Activated gamma-delta T cell (primary cell): Measurements from ENCODE around the gene HEG1.

Experiments used
- DNase-seq: peaks from one replicate; lab custom pipeline; 2025; lab: John Stamatoyannopoulos, UW

Gene HEG1

DNA sequence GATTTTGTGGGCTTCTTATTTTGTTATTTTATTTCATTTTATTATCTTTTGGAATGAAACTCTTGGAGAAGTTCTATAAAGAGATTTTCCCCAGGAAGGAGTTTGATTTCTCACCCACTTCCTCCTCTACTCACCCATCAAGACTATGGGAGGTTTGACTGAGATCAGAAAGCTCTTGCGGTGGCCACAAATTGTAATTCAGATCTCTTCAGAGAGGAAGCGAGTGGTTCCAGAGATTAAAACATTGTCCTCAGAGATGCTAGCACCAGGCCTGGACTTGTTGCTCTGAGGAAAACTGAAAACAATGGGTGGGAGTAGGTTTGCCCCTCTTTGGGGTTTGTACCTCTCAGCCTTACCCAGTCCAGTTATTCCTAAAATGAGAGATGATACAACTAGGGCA is 113.2 kb downstream of the HEG1 start:
- no peak for DNase-seq

DNA sequence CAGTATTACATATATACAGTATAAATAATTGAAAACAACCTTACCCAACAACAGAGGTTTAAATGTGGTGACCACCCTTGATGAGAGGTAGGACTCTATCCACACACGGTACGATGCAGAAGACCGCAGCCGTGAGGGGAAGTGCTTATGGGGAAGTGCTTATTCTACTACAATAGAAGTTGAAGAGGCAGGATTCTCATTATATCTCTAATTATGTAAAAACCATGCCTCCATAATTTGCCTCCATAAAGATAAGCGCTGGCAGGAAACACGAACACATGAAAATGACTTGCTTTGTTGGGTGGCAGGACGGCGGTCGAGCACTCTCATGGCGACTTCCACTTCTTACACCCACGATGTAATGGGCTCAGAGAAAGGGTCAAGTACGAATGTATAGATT is 114.0 kb downstream of the HEG1 start:
- DNase-seq = no peak

DNA sequence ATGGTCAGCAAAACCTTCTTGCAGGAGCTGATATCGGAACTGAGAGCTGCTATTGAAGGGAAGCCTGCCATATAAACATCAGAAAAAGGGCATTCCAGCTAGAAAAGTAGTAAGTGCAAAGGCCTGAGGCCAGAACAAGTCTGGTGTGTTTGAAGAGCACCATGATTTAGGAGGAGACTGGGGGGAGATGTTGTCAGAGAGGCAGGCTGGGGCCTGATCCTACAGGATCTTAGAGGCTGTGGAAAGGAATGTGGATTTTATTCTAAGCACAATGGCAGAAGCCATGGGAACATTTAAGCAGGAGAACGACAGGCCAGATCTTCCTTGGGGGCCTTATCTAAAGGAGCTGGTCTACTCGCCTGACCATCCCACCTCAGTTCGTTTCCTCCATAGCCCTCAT is 116.1 kb downstream of the HEG1 start:
- DNase-seq = no peak

DNA sequence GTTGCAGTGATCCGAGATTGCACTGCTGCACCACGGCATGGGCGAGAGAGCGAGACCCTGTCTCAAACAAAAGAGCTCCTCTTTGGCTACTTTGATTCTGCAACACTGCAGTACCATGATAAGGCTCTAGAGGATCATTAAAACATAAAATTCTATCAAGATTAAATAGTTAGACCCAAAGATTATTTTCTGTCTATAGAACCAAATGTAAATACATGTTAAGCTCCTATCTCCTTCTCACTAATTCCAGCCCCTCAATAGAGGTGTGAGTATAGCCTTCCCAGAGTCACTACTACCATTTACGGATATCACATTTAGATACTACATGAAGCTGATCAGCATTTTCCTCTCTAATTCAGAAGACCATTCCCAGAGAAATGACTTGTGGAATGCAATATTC is 116.9 kb downstream of the HEG1 start:
- no peak for DNase-seq

DNA sequence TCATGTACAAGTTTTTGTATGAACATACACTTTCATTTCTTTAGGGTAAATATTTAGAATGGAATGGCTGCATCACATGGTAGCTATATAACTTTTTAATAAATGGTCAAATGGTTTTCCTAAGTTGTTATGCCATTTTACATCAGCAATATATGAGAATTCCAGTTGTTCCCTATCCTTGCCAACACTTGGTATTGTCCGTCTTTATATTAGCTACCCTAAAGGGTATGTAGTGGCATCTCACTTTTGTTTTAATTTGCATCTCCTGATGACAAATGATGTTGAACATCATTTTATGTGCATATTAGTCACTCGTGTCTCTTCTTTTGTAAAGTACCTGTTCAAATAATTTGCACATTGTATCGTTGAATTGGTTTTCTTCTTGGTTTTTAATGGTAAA is 118.7 kb downstream of the HEG1 start:
- DNase-seq = no peak

DNA sequence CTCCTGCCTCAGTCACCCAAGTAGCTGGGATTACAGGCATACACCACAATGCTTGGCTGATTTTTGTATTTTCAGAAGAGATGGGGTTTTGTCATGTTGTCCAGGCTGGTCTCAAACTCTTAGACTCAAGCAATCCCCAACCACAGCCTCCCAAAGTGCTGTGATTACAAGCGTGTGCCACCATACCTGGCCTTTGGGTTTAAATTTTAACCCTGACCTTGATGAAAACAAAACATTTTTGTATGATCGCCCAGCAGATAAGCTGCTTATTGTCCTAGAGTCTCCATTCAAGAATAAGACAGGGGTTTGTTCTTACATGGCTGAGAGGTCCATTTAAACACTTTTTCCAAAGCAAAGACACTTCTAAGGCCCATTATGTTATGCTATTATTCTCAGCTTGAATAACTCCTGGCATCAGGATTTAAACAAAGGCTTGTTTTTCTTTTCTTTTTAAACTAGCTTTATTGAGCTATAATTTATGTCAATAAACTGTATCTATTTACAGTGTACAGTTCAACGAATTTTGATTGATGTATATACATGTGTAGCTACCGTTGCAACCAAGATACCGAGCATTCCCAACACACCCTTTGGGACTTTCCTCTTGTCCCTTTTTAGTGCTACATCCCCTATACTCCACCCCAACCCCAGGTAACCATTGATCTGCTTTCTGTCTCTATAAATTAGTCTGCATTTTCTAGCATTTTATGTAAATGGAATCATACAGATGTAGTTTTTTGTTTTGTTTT is 119.8 kb downstream of the HEG1 start:
- no peak for DNase-seq

DNA sequence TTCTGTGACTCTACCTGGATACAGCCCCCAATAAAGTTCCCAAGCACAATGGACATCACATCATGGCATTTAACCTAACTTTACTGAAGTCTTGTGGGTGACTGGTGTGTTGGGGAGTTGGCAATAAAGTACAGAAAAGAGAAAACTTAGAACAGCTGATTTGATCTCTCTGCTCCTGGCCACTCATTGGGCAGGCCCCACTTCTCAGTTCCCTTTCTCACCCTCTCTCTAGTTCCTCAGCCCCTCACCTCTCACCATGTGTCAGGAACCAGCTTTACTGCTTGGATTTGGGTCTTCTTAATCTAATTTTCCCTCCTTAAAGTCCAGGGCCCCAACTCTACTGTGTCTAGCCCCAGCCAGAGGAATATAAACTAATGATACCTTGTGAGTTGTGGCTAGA is 120.5 kb downstream of the HEG1 start:
- no peak for DNase-seq

DNA sequence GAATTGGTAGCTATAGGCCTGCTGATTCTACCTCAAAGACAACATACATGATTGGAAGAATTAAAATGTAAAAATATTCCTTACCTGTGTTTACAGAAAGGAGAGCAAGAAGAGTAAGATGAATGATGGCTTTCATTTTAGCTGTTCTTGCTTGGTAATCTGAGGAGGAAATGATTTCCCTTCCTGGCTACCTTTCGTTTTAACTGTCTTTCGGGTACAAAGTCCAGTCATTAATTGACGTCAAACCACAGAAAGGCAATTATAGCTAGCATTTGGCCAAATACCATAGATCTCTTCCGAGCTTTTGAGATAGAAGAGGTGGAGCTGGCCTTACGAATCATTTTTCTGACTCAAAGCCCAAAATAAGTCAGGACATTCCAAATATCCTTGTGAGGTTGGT is 121.2 kb downstream of the HEG1 start, which contains the start of gene MUC13:
MUC13 (minus strand) TSS at position 175 of the 400 bp plus-strand sequence; CDS start at position 136, 39 bp downstream.
- no peak for DNase-seq

DNA sequence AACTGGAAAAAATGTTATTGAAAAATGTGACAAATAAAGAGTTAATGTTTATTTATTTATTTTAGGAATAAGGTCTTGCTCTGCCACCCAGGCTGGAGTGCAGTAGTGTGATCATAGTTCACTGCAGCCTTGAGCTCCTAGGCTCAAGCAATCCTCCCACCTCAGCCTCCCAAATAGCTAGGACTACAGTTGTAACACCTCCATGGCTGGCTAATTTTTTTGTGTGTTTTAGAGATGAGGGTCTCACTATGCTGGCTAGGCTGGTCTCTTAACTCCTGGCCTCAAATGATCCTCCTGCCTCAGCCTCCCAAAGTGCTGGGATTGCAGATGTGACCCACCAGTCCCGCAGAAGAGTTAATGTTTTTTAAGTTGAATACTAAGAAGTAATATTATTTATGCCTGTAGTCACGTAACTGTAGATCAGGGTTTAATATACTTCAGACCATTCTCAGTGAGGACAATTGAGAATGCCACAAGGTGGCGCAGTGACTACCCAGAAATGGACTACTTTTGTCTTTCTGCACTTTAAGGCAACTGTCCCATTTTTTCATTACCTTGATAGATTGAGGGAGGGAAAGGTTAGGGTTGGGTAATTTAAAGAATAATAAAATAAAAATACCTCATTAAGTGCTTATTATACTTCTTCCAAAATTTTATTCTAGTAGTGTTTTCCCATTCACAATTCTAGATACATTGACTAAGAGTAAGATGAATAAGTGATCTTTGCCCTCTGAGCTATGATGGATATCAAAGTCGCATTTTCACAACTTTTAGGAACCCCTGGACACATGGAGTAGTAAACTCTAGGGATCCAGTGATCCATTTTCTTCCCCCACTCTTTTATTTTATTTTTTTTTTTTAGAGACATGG is 127.2 kb downstream of the HEG1 start:
- DNase-seq = no peak

DNA sequence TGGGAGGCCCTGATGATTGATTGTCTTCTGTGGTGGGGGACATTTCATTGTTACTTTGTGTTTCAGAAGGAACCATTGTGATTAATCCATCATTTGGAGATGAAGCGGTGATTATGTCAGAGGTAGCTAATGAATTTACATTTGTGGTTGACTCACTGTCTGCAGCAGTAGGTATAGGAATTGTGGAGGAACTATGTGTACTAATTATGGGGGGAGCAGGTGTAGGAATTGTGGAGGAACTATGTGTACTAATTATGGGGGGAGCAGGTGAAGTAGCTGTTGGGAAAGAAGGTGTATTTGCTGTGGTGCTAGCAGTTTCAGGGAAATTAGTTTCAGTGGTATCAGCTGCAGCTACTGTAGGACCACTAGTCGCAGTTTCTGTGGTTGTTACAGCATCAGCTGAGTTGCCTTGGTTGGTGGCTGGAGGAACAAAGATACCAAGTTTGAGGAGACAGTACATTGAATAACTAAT is 128.2 kb downstream of the HEG1 start:
- DNase-seq = no peak

DNA sequence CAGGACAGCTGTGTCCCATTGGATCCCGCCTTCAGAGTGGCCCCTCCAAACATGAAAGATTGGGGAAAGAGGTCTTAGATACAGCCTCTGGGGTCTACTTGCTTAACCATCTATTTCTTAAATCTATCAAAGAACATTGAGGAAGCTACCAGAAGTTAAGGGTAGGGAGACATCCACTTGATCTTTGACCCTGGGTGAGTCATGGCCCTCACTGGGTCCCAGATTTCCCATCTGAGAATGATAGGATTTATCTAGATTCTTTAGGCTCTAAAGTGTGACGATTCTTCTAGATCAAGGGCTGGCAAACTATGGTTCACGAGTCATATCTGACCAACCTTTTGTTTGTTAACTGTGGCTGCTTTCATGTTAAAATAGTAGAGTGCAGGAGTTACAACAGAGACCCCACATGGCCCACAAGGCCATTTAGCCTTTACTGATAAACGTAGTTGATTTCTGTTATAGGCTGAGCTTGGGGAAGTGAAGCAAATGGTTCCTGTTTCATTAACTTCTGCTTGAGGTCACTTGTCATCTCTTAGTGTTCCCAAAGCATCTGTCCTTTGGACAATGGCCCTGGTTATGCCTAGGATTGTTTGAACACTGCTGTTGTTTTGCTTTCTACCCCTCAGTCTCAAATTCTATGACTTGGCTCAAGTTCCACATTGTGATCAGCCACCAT is 129.2 kb downstream of the HEG1 start:
- no peak for DNase-seq

DNA sequence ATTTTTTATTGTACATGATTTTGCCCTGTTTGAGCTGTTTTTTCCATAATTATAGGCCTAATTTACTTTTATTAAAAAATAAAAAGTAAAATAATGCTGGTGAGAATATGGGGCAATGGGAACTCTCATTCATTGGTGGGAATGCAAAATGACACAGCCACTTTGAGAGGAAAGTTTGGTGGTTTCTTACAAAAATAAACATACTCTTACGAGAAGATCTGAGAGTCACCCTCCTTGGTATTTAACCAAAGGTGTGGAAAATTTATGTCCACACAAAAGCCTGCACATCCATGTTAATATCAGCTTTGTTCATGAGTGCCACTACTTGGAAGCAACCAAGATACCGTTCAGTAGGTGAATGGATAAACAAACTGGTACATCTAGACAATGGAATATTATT is 131.1 kb downstream of the HEG1 start:
- no peak for DNase-seq

DNA sequence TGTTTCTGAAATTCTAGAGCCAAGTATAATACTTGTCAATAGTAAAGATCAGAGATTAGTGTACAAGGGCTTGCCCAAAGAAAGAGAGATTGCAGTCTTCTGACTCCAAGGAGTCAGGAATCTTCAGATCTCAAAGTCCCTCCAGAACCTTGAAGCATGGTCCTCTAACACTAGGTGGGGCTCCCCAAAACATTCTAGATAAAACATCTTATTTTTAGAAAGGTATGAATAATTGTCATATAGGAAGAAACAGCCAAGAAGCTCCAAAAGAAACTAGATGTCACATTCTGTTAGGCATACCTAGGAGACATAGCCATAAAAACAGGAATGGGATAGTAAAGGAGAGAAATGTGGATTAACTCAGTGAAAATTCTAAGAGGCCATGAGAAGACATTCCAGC is 132.0 kb downstream of the HEG1 start:
- DNase-seq = no peak

DNA sequence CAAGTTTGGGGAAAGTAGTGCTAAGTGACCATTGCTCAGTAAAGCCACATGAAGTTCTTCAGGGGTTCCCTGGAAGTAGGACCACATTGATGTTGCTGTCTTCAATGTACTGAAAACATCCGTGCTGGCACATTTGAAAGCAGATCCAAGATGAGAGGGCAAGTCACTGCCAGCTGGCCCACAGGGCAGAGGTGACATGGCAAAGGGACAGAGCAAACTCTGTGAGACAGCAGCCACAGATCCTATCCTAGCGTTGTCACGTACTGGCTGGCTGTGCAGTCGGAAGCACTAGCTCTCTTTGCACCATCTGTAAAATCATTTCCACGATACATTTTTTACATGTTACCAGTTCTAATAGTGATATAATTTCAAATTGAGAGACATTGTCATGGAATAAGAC is 135.1 kb downstream of the HEG1 start:
- DNase-seq = no peak

DNA sequence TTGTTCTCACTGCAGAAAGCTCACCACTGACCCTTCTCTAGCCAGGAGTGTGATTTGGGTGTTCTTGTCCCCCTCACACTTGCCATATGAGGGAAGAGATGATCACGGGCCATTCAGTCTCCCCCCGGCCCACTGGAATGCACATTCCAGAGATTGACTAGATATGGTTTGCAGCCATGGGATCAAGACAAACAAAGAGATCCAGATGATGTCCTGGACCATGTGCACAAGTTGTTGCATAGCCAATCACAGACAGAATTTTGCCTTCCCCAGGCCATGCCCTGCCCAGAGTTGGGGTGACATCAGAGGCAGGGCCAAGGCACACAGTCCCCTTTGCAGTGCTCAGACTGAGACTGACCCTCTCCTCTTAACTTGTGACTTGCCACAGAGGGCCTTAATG is 136.0 kb downstream of the HEG1 start:
- DNase-seq = no peak

DNA sequence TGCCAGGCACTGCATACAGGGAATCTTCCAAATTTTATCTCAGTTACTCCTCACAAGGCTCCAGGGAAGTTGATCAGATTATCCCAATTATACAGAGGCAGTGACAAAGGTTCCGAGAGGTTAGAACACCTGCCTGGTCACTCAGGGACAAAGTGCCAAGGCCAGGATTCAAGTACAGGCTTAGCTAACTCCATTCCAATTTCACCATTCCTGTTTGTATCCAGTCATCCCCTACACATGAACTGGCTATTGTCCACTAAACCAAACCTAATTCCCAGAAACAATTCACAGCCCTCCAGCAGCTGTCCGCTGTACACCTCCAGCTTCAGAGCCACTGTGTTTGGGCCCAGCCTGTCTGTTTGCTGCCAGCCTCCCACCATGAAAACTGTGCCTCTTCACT is 137.3 kb downstream of the HEG1 start:
- no peak for DNase-seq

DNA sequence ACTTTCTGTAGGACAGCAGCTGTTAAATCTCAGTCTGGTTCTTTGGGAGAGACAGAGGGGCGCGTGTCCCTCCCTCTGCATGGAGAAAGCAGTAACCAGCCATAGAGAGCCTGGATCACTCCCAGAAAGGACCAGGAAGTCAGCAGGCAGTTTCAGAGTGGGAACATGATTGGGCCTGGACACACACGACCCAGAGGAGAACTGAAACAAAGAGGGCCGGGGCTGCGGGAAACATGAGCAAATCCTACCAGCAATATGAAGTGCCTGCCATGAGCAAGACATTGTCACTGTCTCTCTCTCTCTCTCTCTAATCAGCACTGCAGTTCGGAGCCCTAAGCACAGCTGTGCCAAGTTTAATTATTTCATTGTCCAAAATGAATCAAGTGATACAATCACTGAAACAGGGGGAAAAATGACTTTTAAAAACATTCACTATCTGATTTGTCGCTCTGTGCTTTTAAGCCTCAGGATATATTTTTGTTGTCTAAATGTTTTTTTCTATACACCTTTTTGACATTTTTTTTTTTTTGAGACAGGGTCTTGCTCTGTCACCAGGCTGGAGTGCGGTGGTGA is 138.9 kb downstream of the HEG1 start:
- no peak for DNase-seq
